ENCODE measurements around the gene ABCG2. TPM values are rescaled to one million over a fixed set of nuclear protein-coding genes. Genes with fewer than 3 reads are reported as not detected.
A peak's percentile ranks its signal among the peaks of the same experiment; 100 is the strongest.

Gene ABCG2
- polyA plus RNA-seq, 2 of the 4 experiments (the other 2 are of a cell fraction): 27.9 to 55.3 TPM

- no peak overlapping the region for H3K4me3 ChIP-seq
- FAIRE-seq (no peak), ATAC-seq (peak; percentile 54 to 79), DNase-seq (ENCODE audit: low read depth in 1 of 2, low spot score in 1 of 2) (no peak)
- TF ChIP-seq MAZ (IDR thresholded peaks at IDR 0.05; ENCODE audit: borderline replicate concordance, low read depth, low read length) (no peak), NR3C1 (IDR thresholded peaks at IDR 0.05) (no peak), CBX8 (IDR thresholded peaks at IDR 0.05) (no peak), RARB (CRISPR knock-in tag; IDR thresholded peaks at IDR 0.05) (no peak), GATA3 (IDR thresholded peaks at IDR 0.05; ENCODE audit: borderline replicate concordance) (no peak), CHD4 (IDR thresholded peaks at IDR 0.05; ENCODE audit: borderline replicate concordance) (no peak), NPAS2 (CRISPR knock-in tag; IDR thresholded peaks at IDR 0.05; ENCODE audit: borderline replicate concordance) (no peak), PBX3 (IDR thresholded peaks at IDR 0.05) (no peak), KDM5A (IDR thresholded peaks at IDR 0.05) (no peak), CHD2 (IDR thresholded peaks at IDR 0.05; ENCODE audit: low read length, partially characterized antibody) (no peak), HOXB13 (CRISPR knock-in tag; IDR thresholded peaks at IDR 0.05; ENCODE audit: low read depth) (no peak), HDAC2 (IDR thresholded peaks at IDR 0.05) (no peak), ELK1 (IDR thresholded peaks at IDR 0.05; ENCODE audit: low read depth, low read length) (no peak), ATOH8 (CRISPR knock-in tag; IDR thresholded peaks at IDR 0.05; ENCODE audit: low read depth) (no peak), PHF8 (IDR thresholded peaks at IDR 0.05; ENCODE audit: borderline replicate concordance, low read depth) (no peak), POLR2AphosphoS2 (conservative IDR thresholded peaks at IDR 0.05; ENCODE audit: low read length) (no peak), TFCP2L1 (CRISPR knock-in tag; IDR thresholded peaks at IDR 0.05) (no peak), CBX2 (IDR thresholded peaks at IDR 0.05; ENCODE audit: borderline replicate concordance, low read depth) (no peak), HOXA7 (CRISPR knock-in tag; IDR thresholded peaks at IDR 0.05) (no peak)
- TF ChIP-seq, protein P1, sequence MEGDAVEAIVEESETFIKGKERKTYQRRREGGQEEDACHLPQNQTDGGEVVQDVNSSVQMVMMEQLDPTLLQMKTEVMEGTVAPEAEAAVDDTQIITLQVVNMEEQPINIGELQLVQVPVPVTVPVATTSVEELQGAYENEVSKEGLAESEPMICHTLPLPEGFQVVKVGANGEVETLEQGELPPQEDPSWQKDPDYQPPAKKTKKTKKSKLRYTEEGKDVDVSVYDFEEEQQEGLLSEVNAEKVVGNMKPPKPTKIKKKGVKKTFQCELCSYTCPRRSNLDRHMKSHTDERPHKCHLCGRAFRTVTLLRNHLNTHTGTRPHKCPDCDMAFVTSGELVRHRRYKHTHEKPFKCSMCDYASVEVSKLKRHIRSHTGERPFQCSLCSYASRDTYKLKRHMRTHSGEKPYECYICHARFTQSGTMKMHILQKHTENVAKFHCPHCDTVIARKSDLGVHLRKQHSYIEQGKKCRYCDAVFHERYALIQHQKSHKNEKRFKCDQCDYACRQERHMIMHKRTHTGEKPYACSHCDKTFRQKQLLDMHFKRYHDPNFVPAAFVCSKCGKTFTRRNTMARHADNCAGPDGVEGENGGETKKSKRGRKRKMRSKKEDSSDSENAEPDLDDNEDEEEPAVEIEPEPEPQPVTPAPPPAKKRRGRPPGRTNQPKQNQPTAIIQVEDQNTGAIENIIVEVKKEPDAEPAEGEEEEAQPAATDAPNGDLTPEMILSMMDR (IDR thresholded peaks at IDR 0.05): no peak
- POLR2A ChIA-PET: no interaction called here
- CTCF ChIA-PET: interaction anchor here (1.2 to 1.3 kb wide), 2 partner anchors 10 to 33 kb away, joined by 3 read pairs; no protein-coding TSS in a partner anchor
- H3K9me3 ChIP-seq: peaks cover 9% of the 10 kb centered on the region; the same call in 1 of the 3 replicates
- 100% methylated on average over 1 of the region's 2 CpGs for WGBS (ENCODE audit: missing lambda C conversion rate)
- peak overlapping the region; percentile 34 for H3K4me2 ChIP-seq
- H3K4me1 ChIP-seq: peaks cover 14% of the 10 kb centered on the region
- peak overlapping the region; percentile 89 to 92 for H3K27ac ChIP-seq
Observed at GRCh38 chr4:88178626-88179231, 20.3 kb upstream of the ABCG2 start.

GRCh38 chr4:88177983-88178625, 19.7 kb upstream of the ABCG2 start:
- ATAC-seq: peak; percentile 94 to 99
- H3K27ac ChIP-seq: peak overlapping the region; percentile 89 to 92
- TF ChIP-seq, protein P2, sequence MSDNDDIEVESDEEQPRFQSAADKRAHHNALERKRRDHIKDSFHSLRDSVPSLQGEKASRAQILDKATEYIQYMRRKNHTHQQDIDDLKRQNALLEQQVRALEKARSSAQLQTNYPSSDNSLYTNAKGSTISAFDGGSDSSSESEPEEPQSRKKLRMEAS (IDR thresholded peaks at IDR 0.05): peak; percentile 64
- TF ChIP-seq MAFK (IDR thresholded peaks at IDR 0.05; ENCODE audit: partially characterized antibody): peak; percentile 98
- TF ChIP-seq NR3C1 (IDR thresholded peaks at IDR 0.05): no peak
- no peak for TF ChIP-seq TP53 (CRISPR knock-in tag; IDR thresholded peaks at IDR 0.05)
- TF ChIP-seq BHLHE40 (IDR thresholded peaks at IDR 0.05; ENCODE audit: low read depth, low read length): no peak
- no peak for TF ChIP-seq EHF (CRISPR knock-in tag; IDR thresholded peaks at IDR 0.05)
- TF ChIP-seq, protein P1 (IDR thresholded peaks at IDR 0.05): no peak
- peak; percentile 95 for TF ChIP-seq NFE2L2 (conservative IDR thresholded peaks at IDR 0.05; ENCODE audit: low read length)
- TF ChIP-seq EP300 (IDR thresholded peaks at IDR 0.05): no peak
- no peak for TF ChIP-seq ZSCAN20 (CRISPR knock-in tag; IDR thresholded peaks at IDR 0.05)
- no peak for TF ChIP-seq FOSL2 (IDR thresholded peaks at IDR 0.05)
- TF ChIP-seq FOSL2 (CRISPR knock-in tag; IDR thresholded peaks at IDR 0.05): peak; percentile 41; the same call in 1 of the 2 replicates
- no peak for TF ChIP-seq HEYL (CRISPR knock-in tag; IDR thresholded peaks at IDR 0.05)
- TF ChIP-seq ZFP36 (IDR thresholded peaks at IDR 0.05; ENCODE audit: borderline replicate concordance, partially characterized antibody): no peak

More at GRCh38 chr4:88177983-88178625, 19.7 kb upstream of the ABCG2 start:
- peak; percentile 46 to 91 for DNase-seq (ENCODE audit: low read depth in 1 of 2, low spot score in 1 of 2)
- CTCF ChIA-PET: interaction anchor here (0.8 to 1.2 kb wide), 2 partner anchors 9 to 145 kb away, joined by 3 read pairs; no protein-coding TSS in a partner anchor
- POLR2A ChIA-PET: no interaction called here
- WGBS (ENCODE audit: missing lambda C conversion rate): 23% methylated on average over 4 of the region's 4 CpGs
- no peak for FAIRE-seq
- Histone ChIP-seq H3K4me3 (no peak overlapping the region), H3K4me1 (peaks cover 14% of the 10 kb centered on the region), H3K4me2 (peak overlapping the region; percentile 34), H3K9me3 (peaks cover 9% of the 10 kb centered on the region; the same call in 1 of the 3 replicates)

Measured in A549 (cell line).